Endodermal cell (in vitro differentiated cells): ENCODE measurements around the gene NKD2. TPM values are rescaled to one million over a fixed set of nuclear protein-coding genes. Genes with fewer than 3 reads are reported as not detected.
A peak's percentile ranks its signal among the peaks of the same experiment; 100 is the strongest.

Source experiments
- DNase-seq: peaks from one replicate; pipeline ENCODE4 v3.0.0-alpha.2; 2017
- H3K27ac ChIP-seq: 2 replicates; pipeline ENCODE4 v1.5.1; 2013; ENCODE audit warnings: mild to moderate bottlenecking, low read depth, low read length, moderate library complexity
- H3K27me3 ChIP-seq: 2 replicates; pipeline ENCODE4 v1.6.1; 2013; ENCODE audit warnings: mild to moderate bottlenecking, low read length, moderate library complexity; ENCODE audit not compliant: insufficient read depth, control insufficient read depth, poor library complexity, severe bottlenecking
- H3K36me3 ChIP-seq: 2 replicates; pipeline ENCODE4 v1.7.0; 2013; ENCODE audit warnings: mild to moderate bottlenecking, low read length, moderate library complexity; ENCODE audit not compliant: control insufficient read depth, insufficient read depth
- H3K4me1 ChIP-seq: one replicate; pipeline ENCODE4 v1.7.0; 2013; ENCODE audit warnings: low read length; ENCODE audit not compliant: control insufficient read depth, insufficient read depth
- H3K4me3 ChIP-seq: 2 replicates; pipeline ENCODE4 v1.5.1; 2013; ENCODE audit warnings: mild to moderate bottlenecking, low read length, moderate library complexity
- H3K9ac ChIP-seq: 2 replicates; pipeline ENCODE4 v1.6.1; 2013; ENCODE audit warnings: mild to moderate bottlenecking, low read length, moderate library complexity; ENCODE audit not compliant: poor library complexity, severe bottlenecking; ENCODE audit errors: extremely low read depth
- H3K9me3 ChIP-seq: 2 replicates; pipeline ENCODE4 v1.6.1; 2013; ENCODE audit warnings: mild to moderate bottlenecking, low read length, moderate library complexity; ENCODE audit not compliant: control insufficient read depth
- H3K27ac Mint-ChIP-seq: 2 replicates; pipeline ENCODE4 v1.8.0; 2020; ENCODE audit warnings: mixed read lengths
- H3K27me3 Mint-ChIP-seq: 2 replicates; pipeline ENCODE4 v1.8.0; 2021; ENCODE audit warnings: mild to moderate bottlenecking, mixed read lengths; ENCODE audit not compliant: insufficient read depth
- H3K36me3 Mint-ChIP-seq: 2 replicates; pipeline ENCODE4 v1.8.0; 2020; ENCODE audit warnings: low read depth, mixed read lengths
- H3K4me1 Mint-ChIP-seq: 2 replicates; pipeline ENCODE4 v1.8.0; 2020; ENCODE audit warnings: mixed read lengths
- H3K4me3 Mint-ChIP-seq: 2 replicates; pipeline ENCODE4 v1.8.0; 2020; ENCODE audit warnings: mild to moderate bottlenecking, moderate library complexity, mixed read lengths
- H3K9me3 Mint-ChIP-seq: 2 replicates; pipeline ENCODE4 v1.8.0; 2020; ENCODE audit warnings: mild to moderate bottlenecking, mixed read lengths
- CTCF ChIP-seq: fragments of 200-600 bp; sonication (generic); conservative IDR thresholded peaks from 2 replicates; pipeline ENCODE4 v1.5.0; 2021; ENCODE audit warnings: antibody characterized with exemption, mild to moderate bottlenecking
- WGBS, 2 experiments: methylation state at CpG; one replicate each; pipeline versions ENCODE4 v1.1.5 to v1.1.7; 2013; ENCODE audit warnings: missing lambda C conversion rate in 2 of 2, mixed read lengths in 1 of 2; ENCODE audit not compliant: insufficient coverage in 1 of 2, insufficient read length in 1 of 2; 5-methylcytosine and 5-hydroxymethylcytosine counted together
- total RNA-seq, 2 donors: library from RNA; stranded (reverse); fragmentation: NEBNext Ultra II Directional in 1 of 2; extraction: Animal tissue kit (Norgen Biotek cat#: 25700) in 1 of 2; gene quantifications; 2 replicates in 1 of 2; 3 replicates in 1 of 2; pipeline ENCODE4 v1.2.1, GENCODE V29; 2021

The NKD2 gene
- total RNA-seq, 2 donors from 2014 or later: 11.2 to 13.9 TPM

GRCh38 chr5:960551-960950 lies 48.1 kb upstream of the NKD2 start:
- Mint-ChIP-seq H3K9me3 (no peaks in the 10 kb centered on the region), H3K27ac (no peak overlapping the region), H3K27me3 (no peaks in the 10 kb centered on the region), H3K36me3 (no peaks in the 10 kb centered on the region), H3K4me3 (no peak overlapping the region), H3K4me1 (no peaks in the 10 kb centered on the region)
- Histone ChIP-seq H3K27ac (no peak overlapping the region), H3K36me3 (no peaks in the 10 kb centered on the region), H3K4me1 (no peaks in the 10 kb centered on the region), H3K4me3 (no peak overlapping the region), H3K9ac (no peak overlapping the region), H3K9me3 (no peaks in the 10 kb centered on the region), H3K27me3 (peaks cover 2% of the 10 kb centered on the region)
- DNase-seq: no peak
- 92 to 93% methylated on average over 5 to 7 of the region's 7 CpGs for WGBS, 2 experiments
- no peak for TF ChIP-seq CTCF

- H3K27ac ChIP-seq: no peak overlapping the region
- H3K27ac Mint-ChIP-seq: no peak overlapping the region
- no peaks in the 10 kb centered on the region for H3K27me3 ChIP-seq
- no peaks in the 10 kb centered on the region for H3K27me3 Mint-ChIP-seq
- no peak overlapping the region for H3K4me3 Mint-ChIP-seq
- 93 to 94% methylated on average over 21 to 27 of the region's 27 CpGs for WGBS, 2 experiments
- H3K36me3 ChIP-seq: no peaks in the 10 kb centered on the region
- H3K4me1 ChIP-seq: no peaks in the 10 kb centered on the region
- no peak for TF ChIP-seq CTCF
- no peak overlapping the region for H3K4me3 ChIP-seq
- no peaks in the 10 kb centered on the region for H3K36me3 Mint-ChIP-seq
- H3K9ac ChIP-seq: no peak overlapping the region
- DNase-seq: no peak
- H3K9me3 ChIP-seq: no peaks in the 10 kb centered on the region
- H3K9me3 Mint-ChIP-seq: no peaks in the 10 kb centered on the region
- no peaks in the 10 kb centered on the region for H3K4me1 Mint-ChIP-seq
Observed at GRCh38 chr5:961002-961710, 47.4 kb upstream of the NKD2 start.

GRCh38 chr5:961711-962240 lies 46.8 kb upstream of the NKD2 start:
- Histone ChIP-seq H3K27ac (no peak overlapping the region), H3K4me3 (no peak overlapping the region), H3K36me3 (no peaks in the 10 kb centered on the region), H3K27me3 (no peaks in the 10 kb centered on the region), H3K4me1 (no peaks in the 10 kb centered on the region), H3K9ac (no peak overlapping the region), H3K9me3 (no peaks in the 10 kb centered on the region)
- no peaks in the 10 kb centered on the region for H3K4me1 Mint-ChIP-seq
- TF ChIP-seq CTCF: no peak
- H3K36me3 Mint-ChIP-seq: no peaks in the 10 kb centered on the region
- 91 to 95% methylated on average over 10 to 24 of the region's 24 CpGs for WGBS, 2 experiments
- DNase-seq: peak; percentile 30
- H3K4me3 Mint-ChIP-seq: no peak overlapping the region
- H3K27me3 Mint-ChIP-seq: no peaks in the 10 kb centered on the region
- no peaks in the 10 kb centered on the region for H3K9me3 Mint-ChIP-seq
- H3K27ac Mint-ChIP-seq: no peak overlapping the region
